GM21786 (cell line): ENCODE results near the gene C11orf16.
"Not testable (repeated sequence)": the region's sequence is repeated elsewhere in the genome, so short reads cannot be mapped to it uniquely, and the experiment has no call there.

ENCODE experiments used
- ATAC-seq: cut with Tn5 transposase; IDR thresholded peaks from one replicate; pipeline ENCODE4 v1.9.1; 2021; ENCODE audit not compliant: unreplicated experiment

The C11orf16 gene

DNA sequence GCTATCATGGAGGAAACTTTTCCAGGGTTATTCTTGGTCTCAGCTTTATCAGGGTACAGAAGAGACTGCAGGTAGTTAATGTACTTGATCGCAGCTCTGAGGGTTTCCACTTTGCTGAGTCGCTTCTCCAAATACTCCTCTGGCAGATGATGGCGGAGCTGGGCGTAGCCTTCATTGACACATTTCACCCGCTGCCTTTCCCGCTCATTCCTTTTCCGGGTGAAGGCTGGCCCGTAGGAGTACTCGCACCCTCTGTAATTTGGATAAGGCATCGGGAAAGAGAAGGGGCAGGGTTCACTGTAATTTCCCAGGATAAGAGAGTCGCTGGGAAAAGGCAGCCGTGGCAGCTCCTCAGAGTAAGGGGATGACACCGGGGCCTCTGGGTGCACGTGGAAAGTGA is 4.9 kb upstream of the C11orf16 start:
- no peak for ATAC-seq

DNA sequence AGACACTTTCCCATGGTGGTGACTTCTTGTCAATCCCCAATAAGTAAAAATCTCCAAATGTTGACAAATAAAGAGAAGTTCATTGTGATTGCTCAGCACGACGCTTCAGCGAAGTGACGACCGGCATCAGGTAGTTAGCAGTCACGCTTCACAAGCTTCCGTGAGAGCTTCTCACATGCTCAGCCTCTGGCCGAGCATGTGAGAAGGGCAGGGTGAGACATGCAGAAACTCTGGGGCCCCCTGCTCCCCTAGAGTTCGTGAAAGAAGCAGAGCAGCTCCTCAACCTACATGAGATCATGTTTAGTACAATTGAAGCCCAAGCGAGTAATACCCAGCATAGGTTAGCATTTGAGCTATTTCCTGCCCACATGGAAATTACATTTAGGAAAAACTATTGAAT is 4.4 kb upstream of the C11orf16 start:
- no peak for ATAC-seq

DNA sequence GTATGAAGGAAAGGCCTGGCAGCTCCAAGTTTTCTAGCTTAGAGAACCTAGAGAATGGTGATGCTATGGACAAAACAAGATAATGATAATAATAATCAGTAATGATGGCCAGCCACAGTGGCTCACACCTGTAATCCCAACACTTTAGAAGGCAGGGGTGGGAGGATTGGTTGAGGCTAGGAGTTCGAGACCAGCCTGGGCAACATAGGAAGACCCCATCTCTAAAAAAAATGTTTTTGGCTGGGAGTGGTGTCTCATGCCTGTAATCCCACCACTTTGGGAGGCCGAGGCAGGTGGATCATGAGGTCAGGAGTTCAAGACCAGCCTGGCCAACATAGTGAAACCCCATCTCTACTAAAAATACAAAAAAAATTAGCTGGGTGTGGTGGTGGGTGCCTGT is 3.0 kb upstream of the C11orf16 start:
- ATAC-seq, result not testable (repeated sequence)

DNA sequence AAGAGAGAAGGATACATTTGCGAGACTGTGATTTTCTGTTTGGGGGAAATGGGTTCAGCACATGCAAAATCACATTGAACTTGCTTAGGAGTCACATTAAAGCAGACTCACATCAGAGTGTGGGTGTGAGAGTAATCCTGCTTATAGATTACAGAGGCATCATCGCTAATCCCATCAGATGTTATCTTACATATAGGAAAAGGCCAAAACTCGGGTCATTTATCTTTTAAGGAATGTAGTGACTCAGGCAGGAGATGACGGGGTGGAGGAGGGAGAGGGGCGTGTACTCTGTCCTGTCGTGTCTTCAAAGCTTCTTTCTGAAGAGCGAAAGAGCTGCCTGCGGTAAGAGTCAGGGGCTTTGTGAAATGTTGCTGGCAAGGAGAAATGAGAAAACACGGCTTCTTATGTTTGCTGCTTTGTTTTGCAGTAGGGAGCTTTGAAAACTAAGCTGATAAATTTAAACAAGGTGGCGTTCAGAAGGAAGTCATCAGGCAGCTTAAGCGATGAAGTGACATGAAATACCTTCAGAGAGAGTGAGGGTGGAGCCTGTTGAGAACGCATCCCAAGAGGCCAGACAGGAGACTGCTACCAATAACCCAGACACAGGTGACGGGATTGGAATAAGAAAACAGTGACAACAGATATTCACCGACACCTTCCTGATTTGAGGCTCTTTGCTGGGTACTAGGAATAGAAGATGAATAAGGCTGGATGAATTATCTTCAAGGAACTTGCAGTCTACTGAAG is 2.2 kb upstream of the C11orf16 start:
- no peak for ATAC-seq

DNA sequence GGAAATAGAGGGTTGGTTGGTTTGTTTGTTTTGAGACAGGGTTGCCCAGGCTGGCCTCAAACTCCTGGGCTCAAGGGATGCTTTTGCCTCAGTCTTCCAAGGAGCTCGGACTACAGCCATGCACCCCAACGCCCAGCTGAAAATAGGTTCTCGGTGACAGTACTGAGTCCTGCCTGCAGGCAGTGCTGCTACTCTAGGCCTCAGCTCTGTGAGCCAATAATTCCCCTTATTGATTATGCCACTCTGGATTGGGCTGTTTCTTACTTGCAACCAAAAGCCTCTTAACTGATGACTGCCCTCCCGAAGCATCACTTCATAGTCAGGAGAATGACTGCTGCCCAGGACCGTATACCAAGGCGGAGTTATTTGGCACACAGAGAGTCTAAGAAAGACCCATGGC is 1.2 kb upstream of the C11orf16 start:
- no peak for ATAC-seq

DNA sequence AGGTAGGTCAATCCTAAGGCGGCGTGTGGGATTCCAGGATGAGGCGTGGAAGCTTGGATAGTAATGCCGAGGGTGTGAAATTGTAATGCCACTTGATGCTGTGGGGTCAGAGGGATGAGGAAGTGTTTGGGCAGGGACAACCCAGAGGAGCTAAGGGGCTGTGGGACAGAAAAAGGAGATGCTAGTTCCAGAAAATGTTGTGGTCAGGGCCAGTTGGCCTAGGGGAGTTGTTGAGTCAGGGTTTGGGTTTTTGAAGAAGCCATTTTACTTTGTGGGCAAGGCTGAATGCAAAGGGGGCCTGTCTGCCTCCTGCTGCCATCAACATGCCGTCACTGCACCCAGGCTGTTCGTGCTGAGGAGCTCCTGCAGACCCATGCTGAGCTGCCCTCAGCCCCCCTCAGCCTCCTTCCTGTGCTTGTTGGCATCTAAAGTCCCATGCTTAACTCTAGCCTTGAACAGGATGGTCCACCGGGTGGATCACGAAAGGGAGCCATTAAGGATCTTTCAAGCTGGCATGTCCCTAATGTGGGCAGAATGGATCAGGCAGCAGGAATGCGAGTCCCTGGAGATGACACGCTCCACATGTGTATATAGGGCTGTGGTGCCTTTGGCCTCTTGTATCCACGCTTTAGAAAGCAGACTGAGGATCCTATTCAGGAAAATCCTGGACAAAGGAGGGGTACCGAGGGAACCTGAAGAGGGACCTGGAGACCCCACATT is 2.1 kb downstream of the C11orf16 start:
- ATAC-seq, result no peak

DNA sequence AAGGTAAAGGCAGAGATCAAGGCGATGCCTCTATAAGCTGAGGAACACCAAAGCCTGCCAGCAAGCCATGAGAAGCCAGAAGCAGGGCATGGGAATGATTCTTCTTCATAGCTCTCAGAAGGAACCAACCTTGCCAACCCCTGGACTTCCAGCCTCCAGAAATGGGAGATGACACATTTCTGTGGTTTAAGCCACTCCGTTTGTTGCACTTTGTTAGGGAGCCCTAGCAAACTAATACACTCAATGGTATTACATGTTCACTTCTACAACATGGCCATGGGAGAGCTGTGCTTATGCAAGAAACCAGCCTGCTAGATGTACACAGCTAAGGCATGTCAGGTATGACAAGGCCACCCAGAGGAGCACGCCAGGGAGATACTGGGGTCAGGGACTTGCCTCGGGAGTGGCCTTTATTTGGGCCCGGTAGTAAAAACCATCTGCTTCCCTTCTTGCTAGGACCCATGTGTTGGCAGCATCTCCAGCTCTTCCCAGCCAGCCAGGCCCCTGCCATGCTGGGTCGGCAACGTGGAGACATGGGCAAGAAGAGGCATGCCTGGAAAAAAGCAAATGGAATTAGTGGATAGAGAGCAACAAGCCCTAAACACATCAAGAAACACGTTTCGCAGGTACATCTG is 3.6 kb downstream of the C11orf16 start:
- ATAC-seq, result no peak

DNA sequence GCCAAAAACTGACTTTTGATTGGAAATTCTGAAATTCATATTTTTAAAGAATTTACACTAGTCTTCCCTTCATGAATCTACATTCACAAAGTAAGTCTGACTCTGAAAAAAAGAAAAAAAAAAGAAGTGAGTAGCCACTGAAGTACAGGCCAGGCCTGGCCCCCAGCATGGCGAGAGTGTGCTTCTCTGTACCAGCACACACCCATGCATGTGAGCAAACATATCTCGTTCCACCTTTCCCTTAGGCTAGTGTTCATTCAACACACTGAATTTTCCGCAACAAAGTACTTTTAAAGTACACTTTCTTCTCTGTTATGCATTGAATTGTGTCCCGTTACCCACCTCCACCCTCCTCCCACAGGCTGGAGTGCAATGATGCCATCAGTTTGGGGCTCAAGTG is 4.5 kb downstream of the C11orf16 start:
- no peak for ATAC-seq

DNA sequence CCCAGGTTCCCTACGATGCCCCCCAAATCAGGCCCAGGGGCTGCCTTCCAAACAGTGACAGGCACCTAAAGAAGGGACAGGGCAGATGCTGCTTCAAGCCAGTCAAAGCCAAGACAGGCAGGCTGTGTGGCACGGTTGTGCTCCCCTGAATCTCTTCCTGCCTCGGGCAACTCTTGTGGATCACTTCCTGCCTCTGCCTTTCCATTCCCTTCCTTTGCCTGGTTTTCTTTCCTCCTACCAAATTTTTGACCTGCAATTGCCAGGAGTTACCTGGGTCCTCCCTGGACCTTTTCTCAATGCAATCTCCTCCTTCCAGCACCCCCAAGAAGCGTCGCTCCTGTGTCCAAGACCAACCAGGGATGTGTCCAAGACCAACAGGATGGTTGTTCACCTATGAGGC is 5.5 kb downstream of the C11orf16 start:
- ATAC-seq, result no peak

DNA sequence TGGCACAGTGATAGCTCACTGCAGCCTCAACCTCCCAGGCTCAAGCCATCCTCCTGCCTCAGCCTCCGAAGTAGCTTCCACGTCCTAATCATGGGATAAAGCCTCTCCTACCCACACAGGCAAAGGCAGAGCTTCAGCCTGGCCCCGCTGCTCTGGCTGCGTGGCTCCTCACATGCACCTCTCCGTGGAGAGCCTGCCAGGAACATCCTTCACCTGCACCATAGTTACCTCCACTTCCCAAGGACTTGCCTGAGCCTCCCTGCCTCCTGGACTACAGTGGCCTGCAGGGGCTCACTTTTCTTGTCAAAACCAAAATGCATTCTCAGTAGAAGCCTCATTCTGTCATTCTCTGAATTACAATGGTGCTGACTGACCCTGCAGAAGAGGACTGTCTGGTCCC is 6.5 kb downstream of the C11orf16 start:
- ATAC-seq, result no peak

DNA sequence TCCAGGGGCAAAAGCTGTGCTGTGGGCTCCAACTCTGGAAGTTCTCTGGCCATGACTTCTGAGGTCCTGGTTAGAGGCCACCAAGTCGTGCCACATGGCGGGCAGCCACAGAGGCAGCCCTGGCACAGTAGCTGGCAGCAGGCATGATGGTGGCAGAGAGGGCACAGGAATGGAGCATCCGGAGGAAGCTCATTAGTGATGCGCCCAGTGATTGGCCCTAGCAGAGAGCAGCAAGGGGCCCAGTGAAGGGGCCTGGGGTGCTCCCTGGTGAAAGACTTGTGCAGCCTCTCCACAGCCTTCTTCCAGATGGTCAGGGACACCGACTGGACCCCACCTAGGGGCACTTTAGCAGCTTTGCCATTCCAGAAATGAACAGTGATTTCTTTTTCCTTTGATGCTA is 7.0 kb downstream of the C11orf16 start:
- ATAC-seq, result no peak

DNA sequence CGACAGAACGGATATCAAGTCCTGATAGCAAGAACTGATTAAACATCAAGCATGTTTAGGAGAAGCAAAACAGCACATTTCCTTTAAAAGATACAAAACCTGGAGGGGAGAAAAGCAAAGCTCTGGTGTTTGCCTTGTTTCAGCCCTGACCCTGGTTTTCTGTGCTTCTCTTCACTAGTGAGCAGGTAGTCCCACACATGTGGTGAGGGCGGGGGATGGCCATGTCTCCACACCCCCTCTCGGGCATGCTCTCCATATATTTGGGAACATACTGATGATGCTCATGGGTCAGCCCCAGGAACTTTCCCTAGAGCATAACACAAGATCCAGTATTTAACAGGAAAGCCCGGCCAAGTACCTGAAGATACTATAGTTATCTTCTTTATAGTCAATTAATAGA is 10.1 kb downstream of the C11orf16 start:
- ATAC-seq, result no peak

DNA sequence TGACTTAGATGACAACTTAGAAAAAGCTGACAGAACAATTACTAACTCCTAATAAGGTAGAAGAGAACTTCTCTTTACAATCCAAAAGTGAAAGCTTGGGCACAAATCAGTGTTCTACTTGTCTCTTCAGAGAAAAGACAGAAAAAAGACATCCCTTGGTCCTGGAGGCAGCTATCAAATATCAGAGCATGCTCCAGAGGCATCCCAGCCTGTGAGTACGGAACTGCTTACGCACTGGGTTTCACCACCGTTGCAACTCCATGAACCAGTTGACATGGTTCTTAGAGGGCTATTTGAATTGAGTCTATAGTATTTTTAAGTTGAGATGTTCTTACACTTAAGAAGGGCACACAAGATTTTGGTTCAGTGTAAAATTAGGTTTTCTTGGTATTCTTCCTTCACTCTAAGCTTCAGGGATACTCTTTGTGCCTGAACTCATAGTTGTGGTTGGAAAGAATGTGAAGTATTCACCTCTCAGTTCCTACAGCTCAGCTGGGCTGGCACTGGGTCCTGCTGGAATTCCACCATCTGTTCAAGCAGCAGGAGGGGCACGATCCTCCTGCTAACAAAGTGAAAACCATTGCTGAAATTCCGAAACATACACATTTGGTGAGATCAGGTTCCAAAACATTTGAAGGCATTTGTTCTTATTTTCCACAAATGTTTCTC is 15.5 kb downstream of the C11orf16 start:
- ATAC-seq, result no peak

DNA sequence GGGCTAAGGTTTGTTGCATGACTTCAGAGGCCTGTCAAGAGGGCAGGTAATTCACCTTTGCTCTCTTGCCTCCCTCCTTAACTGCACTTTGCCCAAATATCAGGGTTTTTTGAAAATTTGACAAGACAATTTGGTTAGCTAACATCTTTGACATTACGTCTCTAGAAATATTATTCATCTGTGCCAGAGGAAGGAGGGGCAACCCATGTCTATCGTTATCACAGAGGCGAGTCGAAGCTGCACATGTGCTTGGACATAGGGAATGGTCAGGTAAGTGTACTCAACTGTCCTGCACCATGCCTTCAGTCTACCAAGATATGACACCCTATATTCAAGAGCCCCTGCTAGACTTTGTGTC is 18.1 kb downstream of the C11orf16 start:
- ATAC-seq, result no peak

DNA sequence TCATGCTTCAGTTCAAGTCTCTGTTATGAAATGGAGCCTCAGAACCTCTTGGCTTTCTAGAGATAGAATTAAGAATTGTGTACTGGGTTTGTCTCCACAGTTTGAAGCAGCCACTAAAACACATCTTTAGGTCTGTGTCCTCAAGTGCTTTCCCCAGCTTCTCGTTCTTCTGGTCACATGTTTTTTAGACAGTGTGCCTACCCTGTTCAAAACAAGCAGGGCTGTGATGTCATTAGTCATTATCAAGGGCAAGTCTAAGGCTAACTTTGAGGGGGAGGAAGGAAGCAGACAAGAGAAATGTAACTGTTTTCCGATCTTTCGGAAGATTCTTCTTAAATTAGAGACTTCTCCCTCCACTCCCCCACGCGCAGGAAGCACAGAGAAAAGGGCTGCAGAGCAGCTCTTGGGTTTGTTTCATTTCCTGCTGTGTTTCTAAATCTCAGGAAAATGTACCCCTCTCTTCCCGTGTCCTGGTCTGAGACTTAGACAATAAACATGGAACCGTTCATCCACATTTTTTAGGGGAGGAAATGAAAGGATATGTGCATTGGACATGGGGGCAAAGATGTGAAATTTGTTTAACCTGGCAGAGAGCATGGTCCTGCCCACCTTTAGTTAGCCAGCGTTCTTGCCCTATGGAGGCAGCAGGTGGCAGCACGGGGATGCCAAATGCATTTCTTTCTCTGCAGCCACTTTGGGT is 18.6 kb downstream of the C11orf16 start:
- no peak for ATAC-seq

DNA sequence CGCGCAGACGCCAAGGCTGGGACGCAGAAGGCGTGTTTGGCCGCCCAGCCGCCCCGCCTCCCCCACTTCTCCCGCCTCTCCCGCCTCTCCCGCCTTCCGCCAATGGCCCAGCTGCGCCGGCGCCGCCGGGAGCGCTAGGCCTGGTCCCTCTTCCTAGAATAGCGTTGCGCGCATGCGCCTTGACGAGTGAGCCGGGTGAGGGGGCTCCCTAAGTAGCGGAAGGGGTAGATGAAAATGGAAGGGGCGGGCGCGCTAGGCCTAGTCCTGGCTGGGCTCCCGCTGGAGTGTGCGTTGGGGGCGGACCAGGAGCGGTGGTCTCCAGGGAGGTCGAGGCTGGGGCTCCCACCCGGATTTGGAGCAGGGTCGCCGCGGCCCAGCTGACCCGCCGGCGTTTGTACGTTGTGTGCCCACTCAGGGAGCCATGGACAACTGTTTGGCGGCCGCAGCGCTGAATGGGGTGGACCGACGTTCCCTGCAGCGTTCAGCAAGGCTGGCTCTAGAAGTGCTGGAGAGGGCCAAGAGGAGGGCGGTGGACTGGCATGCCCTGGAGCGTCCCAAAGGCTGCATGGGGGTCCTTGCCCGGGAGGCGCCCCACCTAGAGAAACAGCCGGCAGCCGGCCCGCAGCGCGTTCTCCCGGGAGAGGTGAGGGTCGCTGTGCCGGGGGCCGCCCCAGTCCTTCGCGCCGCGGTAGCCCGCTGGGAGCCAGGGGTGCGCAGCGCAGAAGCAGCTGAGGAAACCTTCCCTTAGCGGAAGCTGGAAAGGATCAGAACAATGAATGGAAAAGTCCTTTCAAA is 21.5 kb downstream of the C11orf16 start, which contains the start of gene AKIP1:
AKIP1 (plus strand) TSS at position 161 of the 795 bp plus-strand sequence; CDS start at position 422, 261 bp downstream.
- peak; percentile 74 for ATAC-seq

DNA sequence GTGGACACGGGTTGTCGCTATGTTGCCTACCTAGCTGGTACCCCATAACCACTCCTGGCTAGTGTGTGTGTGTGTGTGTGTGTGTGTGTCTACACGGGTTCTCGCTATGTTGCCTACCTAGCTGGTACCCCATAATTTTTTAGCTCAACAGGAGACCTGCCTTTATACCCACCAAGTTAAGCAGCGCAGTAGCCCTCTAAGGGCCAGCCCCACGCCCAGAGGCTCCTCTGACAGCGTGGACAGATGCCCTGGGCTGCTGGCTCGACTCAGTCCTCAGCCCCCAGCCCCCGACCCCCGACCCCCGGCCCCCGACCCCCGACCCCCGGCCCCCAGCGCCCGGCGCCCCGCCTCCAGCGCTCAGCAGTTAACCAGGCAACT is 22.1 kb downstream of the C11orf16 start:
- ATAC-seq, result peak; percentile 11

DNA sequence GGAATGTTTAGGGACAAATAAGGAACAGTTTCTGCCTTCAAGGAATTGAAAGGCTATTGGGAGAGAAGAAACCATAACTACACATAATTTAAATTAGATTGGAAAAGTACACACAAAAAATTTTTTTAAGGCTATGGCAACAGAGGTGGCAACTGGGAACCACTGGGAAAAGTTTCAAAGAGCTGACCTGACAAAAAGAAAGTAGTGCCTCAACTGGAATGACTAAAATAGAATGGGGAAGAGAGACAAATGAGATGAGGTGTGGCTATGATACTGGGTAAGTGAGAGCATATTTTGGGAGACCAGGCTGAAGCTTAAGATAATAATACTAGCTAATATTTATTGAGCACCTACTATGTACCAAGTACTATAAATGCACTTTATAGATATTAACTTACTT is 24.6 kb downstream of the C11orf16 start:
- no peak for ATAC-seq

DNA sequence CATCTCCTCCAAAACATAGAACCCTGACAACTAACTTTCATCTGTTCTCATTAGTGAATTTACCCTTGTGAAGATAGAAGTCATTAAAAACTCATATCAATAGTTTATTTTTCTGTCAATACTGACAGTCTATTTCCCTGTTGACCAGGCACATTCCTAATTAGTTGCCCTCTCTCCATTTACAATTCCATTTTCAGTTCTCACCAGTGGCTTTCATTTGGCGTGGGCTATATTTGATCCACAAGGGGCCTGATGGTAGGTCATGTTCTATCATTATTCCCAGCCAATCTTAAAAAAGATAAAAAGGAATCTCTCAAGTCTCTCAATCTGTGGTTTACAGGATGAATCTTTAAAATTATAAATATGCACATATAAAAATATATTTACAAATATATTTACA is 25.6 kb downstream of the C11orf16 start:
- ATAC-seq, result no peak

DNA sequence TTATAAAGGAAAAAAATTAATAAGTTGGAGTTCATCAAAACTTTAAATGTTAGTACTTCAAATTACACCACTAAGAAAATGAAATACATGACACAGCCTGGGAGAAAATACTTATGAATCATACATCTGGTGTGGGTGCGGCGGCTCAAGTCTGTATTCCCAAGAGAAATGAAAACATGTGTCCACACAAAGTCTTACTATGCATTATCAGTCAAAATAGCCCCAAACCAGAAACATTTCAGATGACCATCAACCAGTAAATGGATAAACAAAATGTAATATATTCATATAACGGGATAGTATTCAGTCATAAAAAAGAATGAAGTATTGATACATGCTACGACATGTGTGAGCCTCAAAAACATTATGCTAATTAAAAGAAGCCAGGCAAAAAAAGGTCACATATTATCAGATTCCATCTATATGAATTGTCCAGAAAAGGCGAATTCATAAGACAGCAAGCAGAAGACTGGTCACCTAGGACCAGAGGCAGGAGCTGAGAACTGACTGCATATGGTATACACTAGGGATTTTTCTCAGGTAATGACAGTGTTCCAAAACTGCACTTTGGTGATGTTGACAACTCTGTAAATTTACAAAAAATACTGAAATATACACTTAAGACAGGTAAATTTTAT is 27.1 kb downstream of the C11orf16 start:
- no peak for ATAC-seq
